Vagina (tissue), 2 donors: ENCODE results near the gene TRIP10. TPM values are rescaled to one million over a fixed set of nuclear protein-coding genes. Genes with fewer than 3 reads are reported as not detected.
A peak's percentile ranks its signal among the peaks of the same experiment; 100 is the strongest.
"Not testable (repeated sequence)": the region's sequence is repeated elsewhere in the genome, so short reads cannot be mapped to it uniquely, and the experiment has no call there.

ENCODE experiments used
- DNase-seq, 2 donors: peaks; one replicate each; pipeline ENCODE4 v3.0.0-alpha.2; 2017; ENCODE audit errors: extremely low spot score in 2 of 2
- H3K27ac ChIP-seq: fragments of 200-600 bp; sonication (generic); one replicate; pipeline ENCODE4 v1.5.1; 2019
- H3K27me3 ChIP-seq: fragments of 200-600 bp; sonication (generic); one replicate; pipeline ENCODE4 v1.5.1; 2019
- H3K36me3 ChIP-seq, 2 donors: fragments of 200-600 bp; sonication (generic); one replicate each; pipeline ENCODE4 v1.5.1; 2017 to 2019
- H3K4me1 ChIP-seq: fragments of 200-600 bp; sonication (generic); one replicate; pipeline ENCODE4 v1.5.1; 2019
- H3K4me3 ChIP-seq, 2 donors: fragments of 200-600 bp; sonication (generic); 1 replicate in 1 of 2; 2 replicates in 1 of 2; pipeline ENCODE4 v1.5.1; 2016 to 2019
- H3K9me3 ChIP-seq: fragments of 200-600 bp; sonication (generic); one replicate; pipeline ENCODE4 v1.5.1; 2019
- POLR2A ChIP-seq, 2 donors: fragments of 450-650 bp; IDR thresholded peaks; one replicate each; pipeline ENCODE4 v1.6.1; 2017; ENCODE audit warnings: antibody characterized with exemption in 2 of 2, mild to moderate bottlenecking in 2 of 2, moderate library complexity in 2 of 2
- POLR2AphosphoS5 ChIP-seq, 2 donors: sonication (generic); formaldehyde crosslinking; IDR thresholded peaks; one replicate each; pipeline ENCODE4 v1.9.0; 2017; ENCODE audit warnings: antibody characterized with exemption in 2 of 2, mild to moderate bottlenecking in 2 of 2, low read depth in 1 of 2; ENCODE audit not compliant: insufficient read depth in 1 of 2
- intact Hi-C: fragments of 100-400 bp; cut with DNase I; formaldehyde crosslinking; loops from one replicate; pipeline ENCODE4 v1.15.1; 2023
- total RNA-seq: library from RNA; depleted of rRNA; stranded (reverse); fragments of >200 nt; gene quantifications from one replicate; pipeline ENCODE4 v1.2.3, GENCODE V29; 2016
- TF ChIP-seq, protein P1 (sequence below), 3 experiments: fragments of 450-650 bp in 2 of 3; fragments of 200-600 bp in 1 of 3; sonication (generic) in 1 of 3; IDR thresholded peaks; one replicate each; pipeline ENCODE4 v1.5.1; 2017 to 2019; ENCODE audit warnings: antibody characterized with exemption in 3 of 3, mild to moderate bottlenecking in 2 of 3, moderate library complexity in 2 of 3

Gene TRIP10
- total RNA-seq, 1 donor from 2014 or later, result 129 TPM

GRCh38 chr19:6760606-6761005, 21.1 kb downstream of the TRIP10 start:
- Histone ChIP-seq H3K4me3 (no peak overlapping the region), H3K36me3 (no peaks in the 10 kb centered on the region), H3K4me1 (no peaks in the 10 kb centered on the region), H3K27ac (no peak overlapping the region), H3K27me3 (no peaks in the 10 kb centered on the region), H3K9me3 (no peaks in the 10 kb centered on the region)
- no peak for DNase-seq
- intact Hi-C loops, result no loop called here
- TF ChIP-seq, protein P1, sequence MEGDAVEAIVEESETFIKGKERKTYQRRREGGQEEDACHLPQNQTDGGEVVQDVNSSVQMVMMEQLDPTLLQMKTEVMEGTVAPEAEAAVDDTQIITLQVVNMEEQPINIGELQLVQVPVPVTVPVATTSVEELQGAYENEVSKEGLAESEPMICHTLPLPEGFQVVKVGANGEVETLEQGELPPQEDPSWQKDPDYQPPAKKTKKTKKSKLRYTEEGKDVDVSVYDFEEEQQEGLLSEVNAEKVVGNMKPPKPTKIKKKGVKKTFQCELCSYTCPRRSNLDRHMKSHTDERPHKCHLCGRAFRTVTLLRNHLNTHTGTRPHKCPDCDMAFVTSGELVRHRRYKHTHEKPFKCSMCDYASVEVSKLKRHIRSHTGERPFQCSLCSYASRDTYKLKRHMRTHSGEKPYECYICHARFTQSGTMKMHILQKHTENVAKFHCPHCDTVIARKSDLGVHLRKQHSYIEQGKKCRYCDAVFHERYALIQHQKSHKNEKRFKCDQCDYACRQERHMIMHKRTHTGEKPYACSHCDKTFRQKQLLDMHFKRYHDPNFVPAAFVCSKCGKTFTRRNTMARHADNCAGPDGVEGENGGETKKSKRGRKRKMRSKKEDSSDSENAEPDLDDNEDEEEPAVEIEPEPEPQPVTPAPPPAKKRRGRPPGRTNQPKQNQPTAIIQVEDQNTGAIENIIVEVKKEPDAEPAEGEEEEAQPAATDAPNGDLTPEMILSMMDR (IDR thresholded peaks at IDR 0.05), result no peak
- TF ChIP-seq POLR2A (IDR thresholded peaks at IDR 0.05) (no peak), POLR2AphosphoS5 (IDR thresholded peaks at IDR 0.05; ENCODE audit: insufficient read depth in 1 of 2, low read depth in 1 of 2) (no peak)

DNA sequence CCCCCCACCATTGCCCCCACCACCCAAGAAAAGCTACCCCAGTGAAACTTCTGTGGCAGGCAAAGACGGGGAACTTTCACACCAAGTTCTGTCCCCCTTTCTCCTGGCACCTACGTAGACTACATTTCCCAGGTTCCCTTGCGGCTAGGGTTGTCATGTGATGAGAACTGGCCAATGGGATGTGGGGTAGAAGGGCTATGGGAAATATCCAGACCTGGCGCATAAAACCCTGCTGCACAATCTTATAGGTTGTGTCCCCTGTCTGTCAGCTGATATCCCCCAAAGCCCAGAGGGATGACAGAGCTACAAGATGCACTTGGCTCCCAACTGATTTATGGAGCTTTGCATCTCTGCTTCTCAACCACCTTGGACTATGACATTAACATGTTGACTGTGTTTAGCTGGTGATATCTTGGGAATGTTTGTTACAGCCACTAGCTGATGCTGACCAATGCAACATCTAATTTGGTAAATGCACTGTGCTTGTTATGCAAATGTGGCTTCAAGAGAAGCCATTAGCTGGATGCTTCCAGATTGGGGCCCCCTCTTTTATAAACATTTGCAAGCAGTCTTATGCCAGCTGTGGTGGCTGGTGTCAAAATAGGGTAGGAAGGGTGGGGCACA, 21.7 kb downstream of the TRIP10 start:
- no peaks in the 10 kb centered on the region for H3K36me3 ChIP-seq

GRCh38 chr19:6762253-6762797, 22.8 kb downstream of the TRIP10 start:
- H3K9me3 ChIP-seq, H3K36me3 ChIP-seq, H3K27me3 ChIP-seq, intact Hi-C loops, H3K4me3 ChIP-seq, DNase-seq, H3K4me1 ChIP-seq, H3K27ac ChIP-seq: not testable (repeated sequence)

More for the DNA sequence above, 21.7 kb downstream of the TRIP10 start:
- no peaks in the 10 kb centered on the region for H3K27me3 ChIP-seq
- H3K27ac ChIP-seq, result no peak overlapping the region
- no peaks in the 10 kb centered on the region for H3K4me1 ChIP-seq
- TF ChIP-seq POLR2AphosphoS5 (IDR thresholded peaks at IDR 0.05; ENCODE audit: insufficient read depth in 1 of 2, low read depth in 1 of 2) (no peak), POLR2A (IDR thresholded peaks at IDR 0.05) (no peak)
- TF ChIP-seq, protein P1 (IDR thresholded peaks at IDR 0.05), result no peak
- intact Hi-C loops, result no loop called here
- DNase-seq, result no peak
- no peak overlapping the region for H3K4me3 ChIP-seq
- no peaks in the 10 kb centered on the region for H3K9me3 ChIP-seq

DNA sequence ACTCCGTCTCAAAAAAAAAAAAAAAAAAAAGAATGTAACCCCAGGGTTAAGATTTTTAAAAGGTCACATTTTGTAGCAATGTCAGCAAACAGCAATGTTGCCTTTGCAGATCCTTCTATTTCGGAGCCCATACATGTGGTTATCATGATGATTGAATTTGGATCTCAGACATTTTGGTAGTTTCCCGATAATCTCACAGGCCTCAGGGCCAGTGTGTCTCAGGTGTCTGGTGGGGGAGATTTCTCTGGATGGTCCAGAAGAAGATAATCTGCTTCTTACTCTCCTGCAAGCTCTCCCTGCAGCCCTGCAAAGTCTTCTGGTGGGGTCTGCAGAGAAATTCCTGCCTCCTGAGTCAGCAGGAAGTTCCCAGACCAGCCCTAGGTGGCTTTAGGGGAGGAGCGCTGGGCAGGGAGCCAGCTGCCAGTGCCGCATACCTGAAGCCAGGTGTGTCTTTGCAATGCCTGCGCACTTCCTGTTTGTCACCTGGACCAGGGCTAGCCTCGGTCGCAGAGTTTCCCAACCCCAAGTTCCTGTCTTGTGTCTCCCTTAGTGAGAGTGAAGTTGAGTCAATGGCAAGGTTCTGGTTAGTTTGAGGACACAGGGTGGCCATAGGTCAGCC, 26.4 kb downstream of the TRIP10 start:
- DNase-seq, result no peak
- intact Hi-C loops, result no loop called here
- H3K4me1 ChIP-seq, result peaks cover 11% of the 10 kb centered on the region
- H3K27me3 ChIP-seq, result peaks cover 6% of the 10 kb centered on the region
- no peak for TF ChIP-seq POLR2A (IDR thresholded peaks at IDR 0.05)
- TF ChIP-seq POLR2AphosphoS5 (IDR thresholded peaks at IDR 0.05; ENCODE audit: insufficient read depth in 1 of 2, low read depth in 1 of 2), result peak; percentile 55 to 59
- peak overlapping the region in 1 of 2 donors; percentile 48 for H3K4me3 ChIP-seq
- H3K9me3 ChIP-seq, result no peaks in the 10 kb centered on the region
- H3K36me3 ChIP-seq, result no peaks in the 10 kb centered on the region
- peak overlapping the region; percentile 62 for H3K27ac ChIP-seq

DNA sequence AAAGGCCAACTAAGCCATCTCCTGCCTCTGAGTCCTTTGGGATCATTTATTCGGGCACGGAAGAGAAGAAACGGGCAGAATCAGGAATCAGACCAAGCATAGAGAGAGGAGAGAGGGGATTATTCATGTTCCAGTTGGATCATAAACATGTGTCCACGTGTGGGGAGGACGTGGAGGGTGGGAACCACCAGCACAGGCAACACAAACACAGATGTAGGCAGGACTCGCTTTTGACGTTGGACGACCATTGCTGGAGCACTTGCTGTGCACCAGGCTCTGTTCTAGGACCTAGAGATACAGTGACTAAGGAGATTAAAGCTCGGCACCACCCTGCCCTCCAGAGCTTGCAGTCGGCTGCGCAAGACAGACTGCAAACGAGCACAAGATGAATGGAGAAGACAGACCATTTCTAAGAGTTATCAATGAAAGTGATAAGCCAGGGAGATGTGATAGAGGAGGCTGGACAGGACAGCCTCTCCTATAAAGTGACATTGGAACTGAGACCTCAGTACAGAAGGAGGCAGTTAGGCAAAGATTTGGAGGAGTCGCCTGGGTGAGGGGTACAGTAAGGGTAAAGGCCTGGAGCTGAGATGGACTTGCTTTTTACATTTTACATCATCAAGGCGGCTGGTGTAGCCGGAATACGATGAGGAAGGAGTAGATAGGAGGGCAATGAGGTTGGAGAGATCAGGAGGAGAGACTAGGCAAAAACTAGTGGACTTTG, 27.0 kb downstream of the TRIP10 start:
- Histone ChIP-seq H3K4me1 (peaks cover 11% of the 10 kb centered on the region), H3K27ac (peak overlapping the region; percentile 62), H3K9me3 (no peaks in the 10 kb centered on the region), H3K4me3 (peak overlapping the region; percentile 38 to 48), H3K36me3 (no peaks in the 10 kb centered on the region), H3K27me3 (peaks cover 6% of the 10 kb centered on the region)
- no peak for DNase-seq
- peak in 1 of 2 donors; percentile 7 for TF ChIP-seq POLR2AphosphoS5 (IDR thresholded peaks at IDR 0.05; ENCODE audit: insufficient read depth in 1 of 2, low read depth in 1 of 2)
- TF ChIP-seq POLR2A (IDR thresholded peaks at IDR 0.05), result no peak
- TF ChIP-seq, protein P1 (IDR thresholded peaks at IDR 0.05), result no peak
- intact Hi-C loops, result no loop called here
